C4-2B (cell line): Measurements from ENCODE around the gene DHRS2.

Experiments used
- ZFX ChIP-seq: fragments of 450-650 bp; IDR thresholded peaks from 2 replicates; pipeline ENCODE4 v1.6.1; 2017
- TF ChIP-seq, protein P1 (sequence below): fragments of 450-650 bp; conservative IDR thresholded peaks from 2 replicates; pipeline ENCODE4 v1.5.1; 2017; ENCODE audit warnings: mild to moderate bottlenecking

DNA sequence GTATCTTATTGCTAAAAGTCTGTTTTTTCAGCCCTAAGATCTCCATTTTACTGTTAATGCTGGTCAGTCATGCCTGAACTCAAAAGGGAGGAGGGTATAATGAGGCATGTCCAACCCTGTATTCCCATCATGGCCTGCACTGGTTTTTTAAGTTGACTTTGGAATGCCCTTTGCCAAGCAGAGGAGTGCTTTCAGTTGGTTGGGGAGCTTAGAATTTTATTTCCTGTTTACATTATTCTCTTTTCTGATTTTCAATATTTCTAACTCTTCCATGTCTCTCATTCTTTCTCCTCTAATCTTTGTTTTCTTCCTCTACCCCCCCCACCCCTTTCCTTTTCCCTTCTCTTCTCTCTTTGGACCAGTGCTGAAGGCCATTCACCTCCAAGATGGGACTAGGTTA, 4.9 kb upstream of the DHRS2 start:
- TF ChIP-seq, protein P1, sequence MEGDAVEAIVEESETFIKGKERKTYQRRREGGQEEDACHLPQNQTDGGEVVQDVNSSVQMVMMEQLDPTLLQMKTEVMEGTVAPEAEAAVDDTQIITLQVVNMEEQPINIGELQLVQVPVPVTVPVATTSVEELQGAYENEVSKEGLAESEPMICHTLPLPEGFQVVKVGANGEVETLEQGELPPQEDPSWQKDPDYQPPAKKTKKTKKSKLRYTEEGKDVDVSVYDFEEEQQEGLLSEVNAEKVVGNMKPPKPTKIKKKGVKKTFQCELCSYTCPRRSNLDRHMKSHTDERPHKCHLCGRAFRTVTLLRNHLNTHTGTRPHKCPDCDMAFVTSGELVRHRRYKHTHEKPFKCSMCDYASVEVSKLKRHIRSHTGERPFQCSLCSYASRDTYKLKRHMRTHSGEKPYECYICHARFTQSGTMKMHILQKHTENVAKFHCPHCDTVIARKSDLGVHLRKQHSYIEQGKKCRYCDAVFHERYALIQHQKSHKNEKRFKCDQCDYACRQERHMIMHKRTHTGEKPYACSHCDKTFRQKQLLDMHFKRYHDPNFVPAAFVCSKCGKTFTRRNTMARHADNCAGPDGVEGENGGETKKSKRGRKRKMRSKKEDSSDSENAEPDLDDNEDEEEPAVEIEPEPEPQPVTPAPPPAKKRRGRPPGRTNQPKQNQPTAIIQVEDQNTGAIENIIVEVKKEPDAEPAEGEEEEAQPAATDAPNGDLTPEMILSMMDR, result no peak
- no peak for TF ChIP-seq ZFX
